Stimulated activated naive CD8-positive, alpha-beta T cell treated with anti-CD3 and anti-CD28 coated beads, Interleukin-15, amount 100 ng/mL, for 72 hours (primary cell): ENCODE results near the gene TACC3.

Experiments used
- ATAC-seq: fragments of 150-1000 bp; cut with Tn5 transposase; 2 replicates; pipeline ENCODE4 v1.10.0; 2021; ENCODE audit warnings: mild to moderate bottlenecking, moderate library complexity
- DNase-seq, 2 donors: peaks; one replicate each; pipeline ENCODE4 v3.0.0; 2021 to 2022
- H3K27ac Mint-ChIP-seq, 2 donors: one replicate each; pipeline ENCODE4 v1.8.0; 2022; ENCODE audit warnings: mild to moderate bottlenecking in 2 of 2, mixed read lengths in 2 of 2, moderate library complexity in 2 of 2
- H3K27me3 Mint-ChIP-seq: one replicate; pipeline ENCODE4 v1.8.0; 2022; ENCODE audit warnings: mixed read lengths
- H3K4me1 Mint-ChIP-seq: one replicate; pipeline ENCODE4 v1.8.0; 2022; ENCODE audit warnings: mild to moderate bottlenecking, mixed read lengths
- H3K4me3 Mint-ChIP-seq, 2 donors: one replicate each; pipeline ENCODE4 v1.8.0; 2022; ENCODE audit warnings: mild to moderate bottlenecking in 2 of 2, mixed read lengths in 2 of 2, moderate library complexity in 1 of 2
- H3K9me3 Mint-ChIP-seq, 2 donors: one replicate each; pipeline ENCODE4 v1.8.0; 2022; ENCODE audit warnings: mixed read lengths in 2 of 2

TACC3 gene

DNA sequence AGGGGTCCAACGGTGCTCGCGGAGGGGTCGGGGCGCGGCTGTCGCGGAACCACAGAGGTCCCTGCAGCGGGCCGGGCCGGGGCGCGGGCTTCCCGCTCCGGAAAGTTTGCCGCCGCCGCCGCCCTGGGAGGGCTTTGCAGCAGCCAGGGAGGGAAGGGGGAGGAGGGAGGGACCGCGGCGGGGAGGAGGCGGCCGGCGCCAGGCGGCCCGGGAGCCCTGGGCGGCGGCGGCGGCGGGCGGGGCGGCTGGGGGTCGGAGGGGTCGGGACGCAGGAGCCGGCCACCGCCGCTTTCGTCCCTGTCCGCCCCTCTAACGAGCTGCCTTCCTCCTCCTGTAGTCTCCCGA lies 72.1 kb downstream of the TACC3 start:
- H3K27ac Mint-ChIP-seq, result no peak overlapping the region
- no peak overlapping the region for H3K4me3 Mint-ChIP-seq
- no peaks in the 10 kb centered on the region for H3K9me3 Mint-ChIP-seq
- no peaks in the 10 kb centered on the region for H3K4me1 Mint-ChIP-seq
- peak; percentile 37 for ATAC-seq
- peaks cover 50% of the 10 kb centered on the region for H3K27me3 Mint-ChIP-seq
- peak in 1 of 2 donors; percentile 35 for DNase-seq

DNA sequence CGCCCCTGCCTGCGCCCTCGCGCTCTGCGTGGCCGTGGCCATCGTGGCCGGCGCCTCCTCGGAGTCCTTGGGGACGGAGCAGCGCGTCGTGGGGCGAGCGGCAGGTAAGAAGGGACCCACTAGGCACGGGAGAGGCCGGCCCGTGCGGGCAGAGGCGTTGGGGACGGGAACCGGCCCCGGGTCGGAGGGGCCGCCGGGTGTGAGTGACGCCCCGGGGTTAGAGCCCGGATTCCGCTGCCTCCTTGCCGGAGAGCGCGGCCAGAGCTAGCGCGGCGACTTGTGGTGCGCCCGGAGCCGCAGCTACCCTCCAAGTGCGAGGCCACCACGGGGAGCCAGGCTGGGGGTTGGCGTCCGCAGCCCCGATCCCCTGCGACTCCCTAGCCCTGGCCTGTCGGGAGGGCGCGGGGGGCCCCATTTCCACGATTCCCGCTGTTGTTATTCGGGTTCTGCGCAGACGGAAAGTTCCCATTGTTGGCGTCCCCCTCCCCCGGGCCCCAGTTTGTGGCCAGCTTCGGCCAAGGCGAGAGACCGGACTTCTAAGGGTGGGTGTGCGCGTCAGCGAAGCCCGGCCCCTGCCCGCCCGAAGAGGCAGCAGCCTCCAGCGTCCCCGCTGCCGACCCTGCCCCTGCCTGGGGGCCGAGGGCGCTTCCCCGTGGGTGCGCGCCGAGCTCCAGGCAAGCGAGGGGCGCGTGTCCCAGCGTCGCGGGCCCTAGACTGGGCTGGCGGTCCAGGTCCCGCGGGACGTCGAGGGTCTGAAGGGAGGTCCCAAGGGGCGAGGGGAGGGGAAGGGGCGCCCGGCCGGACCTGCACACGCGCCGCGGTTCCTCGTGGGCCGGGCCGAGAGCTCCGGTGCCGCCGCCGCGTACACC lies 72.9 kb downstream of the TACC3 start:
- peak overlapping the region; percentile 19 to 33 for H3K4me3 Mint-ChIP-seq
- no peaks in the 10 kb centered on the region for H3K9me3 Mint-ChIP-seq
- ATAC-seq (no peak), DNase-seq (peak in 1 of 2 donors; percentile 23)
- H3K4me1 Mint-ChIP-seq, result no peaks in the 10 kb centered on the region
- peaks cover 55% of the 10 kb centered on the region for H3K27me3 Mint-ChIP-seq
- no peak overlapping the region for H3K27ac Mint-ChIP-seq
